KMS-11 (cell line): ENCODE results near the gene OR5M8.

Experiments used
- H2AFZ ChIP-seq: fragments of 200-600 bp; sonication (generic); 2 replicates; pipeline ENCODE4 v1.6.1; 2016; ENCODE audit warnings: antibody characterized with exemption, mixed run types, low read depth
- H3K27ac ChIP-seq: fragments of 200-600 bp; sonication (generic); 2 replicates; pipeline ENCODE4 v1.6.1; 2016; ENCODE audit warnings: mild to moderate bottlenecking, mixed run types
- H3K27me3 ChIP-seq: fragments of 200-600 bp; sonication (generic); 2 replicates; pipeline ENCODE4 v1.6.1; 2017; ENCODE audit warnings: mild to moderate bottlenecking, low read depth, mixed run types, moderate library complexity; ENCODE audit not compliant: insufficient read depth
- H3K36me3 ChIP-seq: fragments of 200-600 bp; sonication (generic); 2 replicates; pipeline ENCODE4 v1.6.1; 2017; ENCODE audit warnings: mild to moderate bottlenecking, mixed run types; ENCODE audit not compliant: insufficient read depth
- H3K4me1 ChIP-seq: fragments of 200-600 bp; sonication (generic); 2 replicates; pipeline ENCODE4 v1.6.1; 2016; ENCODE audit warnings: mild to moderate bottlenecking, low read depth, mixed run types; ENCODE audit not compliant: poor library complexity, severe bottlenecking
- H3K4me2 ChIP-seq: fragments of 200-600 bp; sonication (generic); 2 replicates; pipeline ENCODE4 v1.7.0; 2016; ENCODE audit warnings: mild to moderate bottlenecking, mixed run types
- H3K4me3 ChIP-seq: fragments of 200-600 bp; sonication (generic); IDR thresholded peaks from 2 replicates; pipeline ENCODE4 v1.6.1; 2017; ENCODE audit warnings: low read depth, low read length, mixed read lengths; ENCODE audit not compliant: insufficient read depth
- H3K79me2 ChIP-seq: fragments of 200-600 bp; sonication (generic); 2 replicates; pipeline ENCODE4 v1.6.1; 2016; ENCODE audit warnings: low read depth, mixed run types; ENCODE audit not compliant: insufficient read depth
- H3K9ac ChIP-seq: fragments of 200-600 bp; sonication (generic); 2 replicates; pipeline ENCODE4 v1.6.1; 2016; ENCODE audit warnings: mild to moderate bottlenecking, mixed run types
- H4K20me1 ChIP-seq: fragments of 200-600 bp; sonication (generic); 2 replicates; pipeline ENCODE4 v1.6.1; 2016; ENCODE audit warnings: mild to moderate bottlenecking, mixed run types; ENCODE audit not compliant: insufficient read depth
- CTCF ChIP-seq: fragments of 200-600 bp; sonication (generic); conservative IDR thresholded peaks from 2 replicates; pipeline ENCODE4 v1.6.1; 2017; ENCODE audit warnings: low read depth, mild to moderate bottlenecking, antibody characterized with exemption, low read length, moderate library complexity, mixed read lengths

Gene OR5M8

GRCh38 chr11:56513280-56513679, 22.1 kb upstream of the OR5M8 start:
- TF ChIP-seq CTCF, result no peak
- no peaks in the 10 kb centered on the region for H4K20me1 ChIP-seq
- no peak overlapping the region for H3K27ac ChIP-seq
- H3K9ac ChIP-seq, result no peak overlapping the region
- H3K4me1 ChIP-seq, result no peaks in the 10 kb centered on the region
- no peaks in the 10 kb centered on the region for H3K27me3 ChIP-seq
- no peak overlapping the region for H2AFZ ChIP-seq
- no peak overlapping the region for H3K4me3 ChIP-seq
- no peaks in the 10 kb centered on the region for H3K79me2 ChIP-seq
- no peak overlapping the region for H3K4me2 ChIP-seq
- no peaks in the 10 kb centered on the region for H3K36me3 ChIP-seq

GRCh38 chr11:56509439-56509838, 18.3 kb upstream of the OR5M8 start:
- no peaks in the 10 kb centered on the region for H4K20me1 ChIP-seq
- H2AFZ ChIP-seq, result no peak overlapping the region
- no peak overlapping the region for H3K4me3 ChIP-seq
- H3K79me2 ChIP-seq, result no peaks in the 10 kb centered on the region
- no peak overlapping the region for H3K27ac ChIP-seq
- no peaks in the 10 kb centered on the region for H3K4me1 ChIP-seq
- H3K36me3 ChIP-seq, result no peaks in the 10 kb centered on the region
- TF ChIP-seq CTCF, result no peak
- no peaks in the 10 kb centered on the region for H3K27me3 ChIP-seq
- no peak overlapping the region for H3K4me2 ChIP-seq
- no peak overlapping the region for H3K9ac ChIP-seq

- Histone ChIP-seq H3K27me3 (no peaks in the 10 kb centered on the region), H4K20me1 (no peaks in the 10 kb centered on the region), H2AFZ (no peak overlapping the region), H3K4me2 (no peak overlapping the region), H3K79me2 (no peaks in the 10 kb centered on the region), H3K4me3 (no peak overlapping the region), H3K9ac (no peak overlapping the region), H3K4me1 (no peaks in the 10 kb centered on the region), H3K36me3 (no peaks in the 10 kb centered on the region), H3K27ac (no peak overlapping the region)
- no peak for TF ChIP-seq CTCF
Measured at GRCh38 chr11:56497010-56497409, 5.8 kb upstream of the OR5M8 start.

GRCh38 chr11:56495117-56495516, 3.9 kb upstream of the OR5M8 start:
- Histone ChIP-seq H3K9ac (no peak overlapping the region), H3K36me3 (no peaks in the 10 kb centered on the region), H3K27me3 (no peaks in the 10 kb centered on the region), H3K4me1 (no peaks in the 10 kb centered on the region), H2AFZ (no peak overlapping the region), H3K27ac (no peak overlapping the region), H3K79me2 (no peaks in the 10 kb centered on the region), H3K4me3 (no peak overlapping the region), H4K20me1 (no peaks in the 10 kb centered on the region), H3K4me2 (no peak overlapping the region)
- TF ChIP-seq CTCF, result no peak

DNA sequence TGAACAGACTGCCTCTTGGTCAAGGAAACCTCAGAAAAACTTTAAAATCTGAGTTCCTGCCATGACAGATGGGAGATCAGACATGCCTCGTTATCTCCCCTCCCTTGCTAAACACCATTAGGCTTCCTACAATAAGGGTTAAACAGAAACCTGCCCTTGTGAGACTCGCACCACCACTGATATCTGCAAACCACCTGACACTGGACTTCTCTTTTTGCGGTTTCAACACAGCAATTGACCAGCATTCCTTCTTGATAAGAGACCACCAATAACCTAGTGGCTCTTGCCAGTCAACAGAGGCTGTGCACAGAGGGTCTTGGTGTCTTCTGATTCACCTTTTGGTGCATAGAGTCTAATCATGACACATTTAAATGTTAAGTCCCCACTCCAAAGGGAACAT, 4.4 kb downstream of the OR5M8 start:
- Histone ChIP-seq H3K36me3 (no peaks in the 10 kb centered on the region), H3K4me3 (no peak overlapping the region), H4K20me1 (no peaks in the 10 kb centered on the region), H3K79me2 (no peaks in the 10 kb centered on the region), H3K4me2 (no peak overlapping the region), H3K27me3 (no peaks in the 10 kb centered on the region), H3K27ac (no peak overlapping the region), H3K9ac (no peak overlapping the region), H2AFZ (no peak overlapping the region), H3K4me1 (no peaks in the 10 kb centered on the region)
- TF ChIP-seq CTCF, result no peak
